HepG2 (cell line): Measurements from ENCODE around the gene TBC1D25. TPM values are rescaled to one million over a fixed set of nuclear protein-coding genes. Genes with fewer than 3 reads are reported as not detected.

ENCODE experiments used
- ATAC-seq: fragments of 200-7000 bp; cut with Tn5 transposase; 3 replicates; pipeline ENCODE4 v1.9.1; 2020; ENCODE audit warnings: mild to moderate bottlenecking, moderate library complexity
- BruUV-seq: library from RNA; stranded (reverse); fragments of 400-500 nt; replicated peaks from 2 replicates; lab custom pipeline; 2021; lab: Mats Ljungman, UMichigan
- CTCF ChIA-PET: fragments of 300-600 bp; formaldehyde crosslinking; extraction: SDS; loops from one replicate; lab custom pipeline; 2021; ENCODE audit warnings: low total read pairs, inconsistent platforms, low intra/inter-chr PET ratio; lab: Yijun Ruan, JAX
- POLR2A ChIA-PET: fragments of 350-600 bp; sonication (Branson Sonifier 250); formaldehyde crosslinking; loops from one replicate; lab custom pipeline; 2020; ENCODE audit warnings: antibody characterized with exemption, inconsistent platforms; lab: Yijun Ruan, JAX
- DNase-seq: peaks from one replicate; pipeline ENCODE4 v3.0.0-alpha.2; 2015; ENCODE audit warnings: low spot score
- FAIRE-seq: peaks from 3 replicates; lab custom pipeline; 2011; peaks lifted over from hg19 to GRCh38; lab: Jason Lieb, UNC
- H2AFZ ChIP-seq: one replicate; pipeline ENCODE4 v1.6.1; 2011; ENCODE audit warnings: low read length, inconsistent platforms
- H3K27ac ChIP-seq: fragments of 300-600 bp; 3 replicates; pipeline ENCODE4 v1.8.0; 2011; ENCODE audit warnings: mixed run types, mild to moderate bottlenecking, mixed read lengths, low read length, inconsistent platforms; ENCODE audit not compliant: insufficient read depth; ENCODE audit errors: extremely low read length
- H3K27me3 ChIP-seq, 2 experiments: fragments of 200-600 bp in 1 of 2; 2 replicates in 1 of 2; 3 replicates in 1 of 2; pipeline versions ENCODE4 v1.6.0 to v1.8.0; 2011; ENCODE audit warnings: low read length in 2 of 2, mild to moderate bottlenecking in 2 of 2, moderate library complexity in 2 of 2, inconsistent platforms in 1 of 2; ENCODE audit not compliant: insufficient read depth in 2 of 2, control insufficient read depth in 1 of 2
- H3K36me3 ChIP-seq, 2 experiments: fragments of 200-600 bp in 1 of 2; replicated peaks in 1 of 2; 2 replicates in 1 of 2; 3 replicates in 1 of 2; pipeline versions ENCODE4 v1.5.1 to v1.8.0; 2011; ENCODE audit warnings: low read length in 2 of 2, inconsistent platforms in 1 of 2; ENCODE audit not compliant: insufficient read depth in 2 of 2, control insufficient read depth in 1 of 2
- H3K4me1 ChIP-seq: 2 replicates; pipeline ENCODE4 v1.5.1; 2012; ENCODE audit warnings: low read length, inconsistent platforms; ENCODE audit not compliant: insufficient read depth
- H3K4me2 ChIP-seq: 2 replicates; pipeline ENCODE4 v1.6.0; 2011; ENCODE audit warnings: low read depth, low read length, inconsistent platforms
- H3K4me3 ChIP-seq, 3 experiments: fragments of 200-600 bp in 1 of 3; sonication (generic), shearing (Covaris generic) in 1 of 3; replicated peaks in 1 of 3; 2 replicates each; pipeline ENCODE4 v1.5.1; 2011 to 2016; ENCODE audit warnings: low read length in 3 of 3, inconsistent platforms in 2 of 3, low read depth in 2 of 3, mild to moderate bottlenecking in 2 of 3, control low read depth in 1 of 3, mixed read lengths in 1 of 3; ENCODE audit not compliant: insufficient read depth in 1 of 3
- H3K79me2 ChIP-seq: one replicate; pipeline ENCODE4 v1.6.1; 2011; ENCODE audit warnings: low read length, inconsistent platforms; ENCODE audit not compliant: insufficient read depth
- H3K9ac ChIP-seq: 2 replicates; pipeline ENCODE4 v1.6.0; 2011; ENCODE audit warnings: mild to moderate bottlenecking, low read depth, low read length, inconsistent platforms; ENCODE audit not compliant: insufficient read depth
- H3K9me3 ChIP-seq: 2 replicates; pipeline ENCODE4 v1.5.1; 2012; ENCODE audit warnings: mild to moderate bottlenecking, low read length
- H4K20me1 ChIP-seq: 2 replicates; pipeline ENCODE4 v1.6.0; 2011; ENCODE audit warnings: inconsistent platforms, mild to moderate bottlenecking, low read length, moderate library complexity; ENCODE audit not compliant: insufficient read depth
- BRCA1 ChIP-seq: sonication (generic); formaldehyde crosslinking; IDR thresholded peaks from 2 replicates; pipeline ENCODE4 v1.4.0; 2020; ENCODE audit warnings: missing genetic modification reagents
- ISL2 ChIP-seq: sonication (generic); formaldehyde crosslinking; IDR thresholded peaks from 2 replicates; pipeline ENCODE4 v1.5.0; 2020; ENCODE audit warnings: missing genetic modification reagents
- KDM3A ChIP-seq: IDR thresholded peaks from 2 replicates; pipeline ENCODE4 v1.6.1; 2018; ENCODE audit warnings: low read depth, missing compliant biosample characterization
- KLF11 ChIP-seq: IDR thresholded peaks from 2 replicates; pipeline ENCODE4 v1.6.1; 2016; ENCODE audit warnings: missing compliant biosample characterization
- POLR2A ChIP-seq, 2 experiments: IDR thresholded peaks; 2 replicates each; pipeline ENCODE4 v1.6.1; 2011; ENCODE audit warnings: low read depth in 2 of 2, low read length in 2 of 2, mild to moderate bottlenecking in 1 of 2, moderate library complexity in 1 of 2; ENCODE audit not compliant: insufficient read depth in 1 of 2
- POLR2G ChIP-seq: fragments of 200-400 bp; formaldehyde crosslinking; IDR thresholded peaks from 2 replicates; pipeline ENCODE4 v1.6.1; 2018; ENCODE audit warnings: mild to moderate bottlenecking, low read depth, low read length, moderate library complexity
- THAP9 ChIP-seq: sonication (generic); formaldehyde crosslinking; IDR thresholded peaks from 2 replicates; pipeline ENCODE4; 2020; ENCODE audit warnings: missing genetic modification reagents, mild to moderate bottlenecking, borderline replicate concordance
- ZBTB46 ChIP-seq: sonication (generic); formaldehyde crosslinking; IDR thresholded peaks from 2 replicates; pipeline ENCODE4 v1.4.0; 2020; ENCODE audit warnings: mild to moderate bottlenecking, missing genetic modification reagents, borderline replicate concordance
- ZNF615 ChIP-seq: sonication (generic); formaldehyde crosslinking; IDR thresholded peaks from 2 replicates; pipeline ENCODE4 v1.5.0; 2020; ENCODE audit warnings: mild to moderate bottlenecking, missing genetic modification reagents, borderline replicate concordance
- ZNF616 ChIP-seq: sonication (generic); formaldehyde crosslinking; IDR thresholded peaks from 2 replicates; pipeline ENCODE4 v1.5.0; 2020; ENCODE audit warnings: low read depth, mild to moderate bottlenecking, missing genetic modification reagents
- ZNF646 ChIP-seq: sonication (generic); formaldehyde crosslinking; IDR thresholded peaks from 2 replicates; pipeline ENCODE4 v1.9.0; 2021; ENCODE audit warnings: mild to moderate bottlenecking, missing genetic modification reagents
- ZNF883 ChIP-seq: sonication (generic); formaldehyde crosslinking; IDR thresholded peaks from 2 replicates; pipeline ENCODE4 v1.5.1; 2020; ENCODE audit warnings: mild to moderate bottlenecking, missing genetic modification reagents; ENCODE audit errors: not compliant biosample characterization
- WGBS: methylation state at CpG from one replicate; pipeline ENCODE4 v1.1.6; 2017; ENCODE audit warnings: low lambda C conversion rate; 5-methylcytosine and 5-hydroxymethylcytosine counted together
- in situ Hi-C: cut with HindIII; loops from 2 replicates; pipeline ENCODE4 v1.10.0; 2017; ENCODE audit warnings: low pct_unique_long_range_greater_than_20kb; ENCODE audit not compliant: extremely low pct_ligation_motif_present
- intact Hi-C: fragments of 100-400 bp; cut with micrococcal nuclease; formaldehyde crosslinking; loops from one replicate; pipeline ENCODE4 v1.10.0; 2022; ENCODE audit not compliant: unreplicated experiment
- polyA plus RNA-seq, 8 experiments: library from polyadenylated mRNA; depleted of rRNA in 3 of 8; stranded (reverse) in 7 of 8; unstranded in 1 of 8; fragments of >200 nt; fragmentation: Illumina TruSeq in 4 of 8; extraction: Trizol in 4 of 8; gene quantifications; 2 replicates each; pipeline versions ENCODE4 v1.2.1 to v1.2.3, GENCODE V29; 2011 to 2016; ENCODE audit warnings: low read depth in 4 of 8, missing spikeins in 1 of 8, mixed read lengths in 1 of 8; ENCODE audit not compliant: insufficient read depth in 1 of 8
- total RNA-seq, 5 experiments: library from RNA; depleted of rRNA; stranded (reverse); fragments of >200 nt; fragmentation: Illumina TruSeq; extraction: Trizol; gene quantifications; 2 replicates each; pipeline ENCODE4 v1.2.3, GENCODE V29; 2016; ENCODE audit warnings: low read depth in 1 of 5

TBC1D25 gene
- total and polyA plus RNA-seq, 2 of the 13 experiments (the other 11 are each of a cell fraction or from before 2014, with no cell fraction given), result 3.5 to 4.7 TPM

- no peak for TF ChIP-seq ZNF883 (CRISPR knock-in tag)
Observed at GRCh38 chrX:48578661-48579128, 39.2 kb downstream of the TBC1D25 start (continued).

- Histone ChIP-seq H3K27ac (no peak overlapping the region), H3K4me2 (no peak overlapping the region), H2AFZ (no peak overlapping the region), H3K9ac (no peak overlapping the region), H3K79me2 (peaks cover 16% of the 10 kb centered on the region), H3K4me3 (no peak overlapping the region), H3K9me3 (no peaks in the 10 kb centered on the region), H3K27me3 (no peaks in the 10 kb centered on the region; a peak in 1 of 5 replicates), H4K20me1 (peaks cover 6% of the 10 kb centered on the region), H3K36me3 (peaks cover 4 to 32% of the 10 kb centered on the region in 2 experiments; a peak in 4 of 5 replicates), H3K4me1 (peaks cover 34% of the 10 kb centered on the region)
- WGBS, result 100% methylated on average over 2 of the region's 3 CpGs
- DNase-seq, result no peak
- in situ Hi-C loops, result no loop called here
- no peak for FAIRE-seq
- intact Hi-C loops, result no loop called here
- no TSS peak for BruUV-seq
- POLR2A ChIA-PET, result interaction anchor here (1.4 to 2.1 kb wide), 4 partner anchors 9 to 97 kb away, joined by 3 to 8 read pairs (median 5); partner anchors contain the start of gene TBC1D25
- ATAC-seq, result peak; percentile 4; the same call in 2 of the 3 replicates
- CTCF ChIA-PET, result no interaction called here
- TF ChIP-seq ZNF616 (CRISPR knock-in tag) (no peak), THAP9 (CRISPR knock-in tag) (no peak), ZBTB46 (CRISPR knock-in tag) (no peak), POLR2A (IDR thresholded peaks at IDR 0.05; ENCODE audit: insufficient read depth in 1 of 2, low read depth in 2 of 2, low read length in 2 of 2) (peak in 1 of 2 experiments; percentile 56; a peak in 2 of 4 replicates), POLR2G (peak; percentile 4; the same call in 1 of the 2 replicates), ZNF646 (no peak), KDM3A (CRISPR knock-in tag) (no peak), BRCA1 (no peak), ZNF615 (CRISPR knock-in tag) (no peak), ISL2 (CRISPR knock-in tag) (no peak), KLF11 (CRISPR knock-in tag) (no peak)
Observed at GRCh38 chrX:48579259-48579658, 39.7 kb downstream of the TBC1D25 start.
